K562 (cell line): ENCODE data around the gene ANAPC10. TPM values are rescaled to one million over a fixed set of nuclear protein-coding genes. Genes with fewer than 3 reads are reported as not detected.

Experiments
- ATAC-seq: fragments of 200-7000 bp; cut with Tn5 transposase; 3 replicates; pipeline ENCODE4 v1.9.1; 2020; ENCODE audit warnings: moderate library complexity
- BruUV-seq: library from RNA; stranded (reverse); fragments of 400-500 nt; replicated peaks from 2 replicates; lab custom pipeline; 2021; lab: Mats Ljungman, UMichigan
- CTCF ChIA-PET: fragments of 300-600 bp; formaldehyde crosslinking; extraction: SDS; loops from one replicate; lab custom pipeline; 2021; ENCODE audit warnings: low intra/inter-chr PET ratio; lab: Yijun Ruan, JAX
- POLR2A ChIA-PET: fragments of 300-600, 350-650 bp; sonication (Branson Sonifier 250); formaldehyde crosslinking; extraction: SDS; loops from one replicate; lab custom pipeline; 2021; ENCODE audit warnings: antibody characterized with exemption, inconsistent platforms; lab: Yijun Ruan, JAX
- DNase-seq, 4 experiments: peaks; one replicate each; pipeline versions ENCODE4 v3.0.0 to v3.0.0-alpha.2; 2011 to 2018; ENCODE audit warnings: low spot score in 3 of 4, mixed read lengths in 3 of 4; ENCODE audit errors: extremely low read depth in 1 of 4
- FAIRE-seq: peaks from 2 replicates; lab custom pipeline; 2011; peaks lifted over from hg19 to GRCh38; lab: Jason Lieb, UNC
- H2AFZ ChIP-seq: 2 replicates; pipeline ENCODE4 v1.6.0; 2011; ENCODE audit warnings: low read depth, low read length, control low read depth, inconsistent platforms
- H3K27ac ChIP-seq: fragments of 200-600 bp; 3 replicates; pipeline ENCODE4 v1.8.0; 2011; ENCODE audit warnings: low read depth, mild to moderate bottlenecking, control low read depth, inconsistent platforms, low read length, moderate library complexity, mixed read lengths; ENCODE audit errors: extremely low read depth
- H3K27me3 ChIP-seq, 2 experiments: fragments of 300-600 bp in 1 of 2; 2 replicates in 1 of 2; 3 replicates in 1 of 2; pipeline versions ENCODE4 v1.6.0 to v1.8.0; 2011; ENCODE audit warnings: inconsistent platforms in 2 of 2, low read length in 2 of 2, mild to moderate bottlenecking in 1 of 2, mixed read lengths in 1 of 2, moderate library complexity in 1 of 2; ENCODE audit not compliant: control insufficient read depth in 2 of 2, insufficient read depth in 2 of 2
- H3K36me3 ChIP-seq: fragments of 300-600 bp; 3 replicates; pipeline ENCODE4 v1.8.0; 2011; ENCODE audit warnings: mild to moderate bottlenecking, low read length, inconsistent platforms; ENCODE audit not compliant: control insufficient read depth, insufficient read depth
- H3K4me1 ChIP-seq, 2 experiments: fragments of 200-600 bp in 1 of 2; replicated peaks in 1 of 2; 2 replicates in 1 of 2; 3 replicates in 1 of 2; pipeline versions ENCODE4 v1.5.1 to v1.8.0; 2011; ENCODE audit warnings: inconsistent platforms in 2 of 2, low read length in 2 of 2, mild to moderate bottlenecking in 1 of 2, mixed read lengths in 1 of 2, moderate library complexity in 1 of 2; ENCODE audit not compliant: control insufficient read depth in 2 of 2, insufficient read depth in 2 of 2
- H3K4me2 ChIP-seq: 2 replicates; pipeline ENCODE4 v1.6.1; 2011; ENCODE audit warnings: low read length, control low read depth, inconsistent platforms, mixed read lengths; ENCODE audit not compliant: insufficient read depth
- H3K4me3 ChIP-seq: fragments of 200-600 bp; sonication (generic), shearing (Covaris generic); 2 replicates; pipeline ENCODE4 v1.5.1; 2016; ENCODE audit warnings: control low read depth, inconsistent platforms
- H3K79me2 ChIP-seq: fragments of 200-600 bp; 3 replicates; pipeline ENCODE4 v1.8.0; 2011; ENCODE audit warnings: low read length, inconsistent platforms; ENCODE audit not compliant: control insufficient read depth, insufficient read depth
- H3K9ac ChIP-seq, 2 experiments: 2 replicates each; pipeline versions ENCODE4 v1.6.0 to v1.6.1; 2011; ENCODE audit warnings: low read depth in 2 of 2, low read length in 2 of 2, control low read depth in 1 of 2, inconsistent platforms in 1 of 2, mild to moderate bottlenecking in 1 of 2, mixed read lengths in 1 of 2; ENCODE audit not compliant: insufficient read depth in 1 of 2
- H3K9me1 ChIP-seq: one replicate; pipeline ENCODE4 v1.6.0; 2011; ENCODE audit warnings: inconsistent platforms, mild to moderate bottlenecking, low read length, moderate library complexity; ENCODE audit not compliant: control insufficient read depth, insufficient read depth
- H3K9me3 ChIP-seq: replicated peaks from 2 replicates; pipeline ENCODE4 v1.5.1; 2011; ENCODE audit warnings: low read depth, low read length, inconsistent platforms; ENCODE audit not compliant: control insufficient read depth, insufficient read depth
- H4K20me1 ChIP-seq: replicated peaks from 2 replicates; pipeline ENCODE4 v1.6.1; 2011; ENCODE audit warnings: low read length, inconsistent platforms, mixed read lengths; ENCODE audit not compliant: control insufficient read depth, insufficient read depth
- CREBBP ChIP-seq: IDR thresholded peaks from one replicate; pipeline ENCODE4 v1.6.1; 2012; ENCODE audit warnings: low read depth, mild to moderate bottlenecking, control low read depth, inconsistent platforms, low read length
- HNRNPK ChIP-seq: fragments of 200-400 bp; formaldehyde crosslinking; IDR thresholded peaks from one replicate; pipeline ENCODE4 v1.6.1; 2018; ENCODE audit warnings: mild to moderate bottlenecking, low read depth, low read length; ENCODE audit not compliant: poor library complexity, severe bottlenecking
- PYGO2 ChIP-seq: fragments of 450-650 bp; IDR thresholded peaks from 2 replicates; pipeline ENCODE4 v1.6.1; 2016; ENCODE audit warnings: mild to moderate bottlenecking, missing genetic modification characterization, moderate library complexity, missing compliant biosample characterization
- STAT5B ChIP-seq: fragments of 250-450 bp; sonication (Bioruptor Pico); IDR thresholded peaks from 2 replicates; pipeline ENCODE4 v1.8.0; 2021; ENCODE audit warnings: mild to moderate bottlenecking, inconsistent platforms
- TEAD2 ChIP-seq: fragments of 450-650 bp; IDR thresholded peaks from 2 replicates; pipeline ENCODE4 v1.6.1; 2016; ENCODE audit warnings: missing genetic modification characterization, control low read depth, missing compliant biosample characterization
- ZNF134 ChIP-seq: fragments of 250-450 bp; sonication (Bioruptor Pico); conservative IDR thresholded peaks from 2 replicates; pipeline ENCODE4 v1.4.0; 2020
- ZNF583 ChIP-seq: fragments of 250-450 bp; sonication (Bioruptor Pico); IDR thresholded peaks from 2 replicates; pipeline ENCODE4 v1.4.0; 2020
- in situ Hi-C: fragments of 300-500 bp; cut with MboI; formaldehyde crosslinking; loops from 4 replicates; pipeline ENCODE4 v1.15.0; 2018; ENCODE audit warnings: inconsistent platforms, mixed read lengths
- intact Hi-C: fragments of 100-400 bp; cut with micrococcal nuclease; formaldehyde crosslinking; loops from 2 replicates; pipeline ENCODE4 v1.14.2; 2022
- polyA plus RNA-seq, 8 experiments: library from polyadenylated mRNA; depleted of rRNA in 4 of 8; stranded (reverse) in 5 of 8; unstranded in 3 of 8; fragments of >200 nt; fragmentation: Nextera tagmentation in 2 of 8; fragmentation: Illumina TruSeq in 1 of 8; extraction: Ambion mirVana in 2 of 8; extraction: Trizol in 1 of 8; gene quantifications; 2 replicates each; pipeline versions ENCODE4 v1.2.1 to v1.2.3, GENCODE V29; 2011 to 2014; ENCODE audit warnings: inconsistent platforms in 1 of 8, missing spikeins in 1 of 8
- total RNA-seq, 7 experiments: library from RNA; depleted of rRNA in 6 of 7; stranded (reverse); fragments of >200 nt in 6 of 7; fragmentation: Illumina TruSeq in 2 of 7; extraction: Trizol in 2 of 7; gene quantifications; 2 replicates each; pipeline versions ENCODE4 v1.2.1 to v1.2.3, GENCODE V29; 2011 to 2021; ENCODE audit warnings: low replicate concordance in 1 of 7
- TF ChIP-seq, protein P1 (sequence below), 2 experiments: fragments of 450-650 bp; IDR thresholded peaks; 2 replicates each; pipeline ENCODE4 v1.6.1; 2016; ENCODE audit warnings: mild to moderate bottlenecking in 2 of 2, borderline replicate concordance in 1 of 2, low read depth in 1 of 2, moderate library complexity in 1 of 2

ANAPC10 gene
- total and polyA plus RNA-seq, 9 of the 15 experiments (the other 6 are each of a cell fraction or from before 2014, with no cell fraction given): 31.0 to 96.2 (median 60.3) TPM

GRCh38 chr4:145058256-145058655, 39.7 kb downstream of the ANAPC10 start:
- Histone ChIP-seq H3K27ac (no peak overlapping the region), H3K79me2 (no peaks in the 10 kb centered on the region), H3K36me3 (peaks cover 4% of the 10 kb centered on the region; the same call in 2 of the 3 replicates), H2AFZ (no peak overlapping the region), H3K9me1 (no peaks in the 10 kb centered on the region), H3K9me3 (no peaks in the 10 kb centered on the region), H3K27me3 (no peaks in the 10 kb centered on the region), H3K4me1 (no peaks in the 10 kb centered on the region), H3K9ac (no peak overlapping the region), H4K20me1 (no peaks in the 10 kb centered on the region), H3K4me3 (no peak overlapping the region), H3K4me2 (no peak overlapping the region)
- no peak for DNase-seq
- no peak for FAIRE-seq
- POLR2A ChIA-PET: interaction anchor here (0.7 kb wide), 1 partner anchor 876 kb away, joined by 3 read pairs; no protein-coding TSS in a partner anchor
- no peak for ATAC-seq
- in situ Hi-C loops: loop anchor here (25.0 kb wide), 1 partner anchor 896 kb away; no protein-coding TSS in a partner anchor
- no TSS peak for BruUV-seq
- CTCF ChIA-PET: no interaction called here
- intact Hi-C loops: no loop called here
- TF ChIP-seq PYGO2 (tag): no peak
- TF ChIP-seq ZNF134: no peak
- no peak for TF ChIP-seq CREBBP
- TF ChIP-seq STAT5B (CRISPR knock-in tag): no peak
- TF ChIP-seq, protein P1, sequence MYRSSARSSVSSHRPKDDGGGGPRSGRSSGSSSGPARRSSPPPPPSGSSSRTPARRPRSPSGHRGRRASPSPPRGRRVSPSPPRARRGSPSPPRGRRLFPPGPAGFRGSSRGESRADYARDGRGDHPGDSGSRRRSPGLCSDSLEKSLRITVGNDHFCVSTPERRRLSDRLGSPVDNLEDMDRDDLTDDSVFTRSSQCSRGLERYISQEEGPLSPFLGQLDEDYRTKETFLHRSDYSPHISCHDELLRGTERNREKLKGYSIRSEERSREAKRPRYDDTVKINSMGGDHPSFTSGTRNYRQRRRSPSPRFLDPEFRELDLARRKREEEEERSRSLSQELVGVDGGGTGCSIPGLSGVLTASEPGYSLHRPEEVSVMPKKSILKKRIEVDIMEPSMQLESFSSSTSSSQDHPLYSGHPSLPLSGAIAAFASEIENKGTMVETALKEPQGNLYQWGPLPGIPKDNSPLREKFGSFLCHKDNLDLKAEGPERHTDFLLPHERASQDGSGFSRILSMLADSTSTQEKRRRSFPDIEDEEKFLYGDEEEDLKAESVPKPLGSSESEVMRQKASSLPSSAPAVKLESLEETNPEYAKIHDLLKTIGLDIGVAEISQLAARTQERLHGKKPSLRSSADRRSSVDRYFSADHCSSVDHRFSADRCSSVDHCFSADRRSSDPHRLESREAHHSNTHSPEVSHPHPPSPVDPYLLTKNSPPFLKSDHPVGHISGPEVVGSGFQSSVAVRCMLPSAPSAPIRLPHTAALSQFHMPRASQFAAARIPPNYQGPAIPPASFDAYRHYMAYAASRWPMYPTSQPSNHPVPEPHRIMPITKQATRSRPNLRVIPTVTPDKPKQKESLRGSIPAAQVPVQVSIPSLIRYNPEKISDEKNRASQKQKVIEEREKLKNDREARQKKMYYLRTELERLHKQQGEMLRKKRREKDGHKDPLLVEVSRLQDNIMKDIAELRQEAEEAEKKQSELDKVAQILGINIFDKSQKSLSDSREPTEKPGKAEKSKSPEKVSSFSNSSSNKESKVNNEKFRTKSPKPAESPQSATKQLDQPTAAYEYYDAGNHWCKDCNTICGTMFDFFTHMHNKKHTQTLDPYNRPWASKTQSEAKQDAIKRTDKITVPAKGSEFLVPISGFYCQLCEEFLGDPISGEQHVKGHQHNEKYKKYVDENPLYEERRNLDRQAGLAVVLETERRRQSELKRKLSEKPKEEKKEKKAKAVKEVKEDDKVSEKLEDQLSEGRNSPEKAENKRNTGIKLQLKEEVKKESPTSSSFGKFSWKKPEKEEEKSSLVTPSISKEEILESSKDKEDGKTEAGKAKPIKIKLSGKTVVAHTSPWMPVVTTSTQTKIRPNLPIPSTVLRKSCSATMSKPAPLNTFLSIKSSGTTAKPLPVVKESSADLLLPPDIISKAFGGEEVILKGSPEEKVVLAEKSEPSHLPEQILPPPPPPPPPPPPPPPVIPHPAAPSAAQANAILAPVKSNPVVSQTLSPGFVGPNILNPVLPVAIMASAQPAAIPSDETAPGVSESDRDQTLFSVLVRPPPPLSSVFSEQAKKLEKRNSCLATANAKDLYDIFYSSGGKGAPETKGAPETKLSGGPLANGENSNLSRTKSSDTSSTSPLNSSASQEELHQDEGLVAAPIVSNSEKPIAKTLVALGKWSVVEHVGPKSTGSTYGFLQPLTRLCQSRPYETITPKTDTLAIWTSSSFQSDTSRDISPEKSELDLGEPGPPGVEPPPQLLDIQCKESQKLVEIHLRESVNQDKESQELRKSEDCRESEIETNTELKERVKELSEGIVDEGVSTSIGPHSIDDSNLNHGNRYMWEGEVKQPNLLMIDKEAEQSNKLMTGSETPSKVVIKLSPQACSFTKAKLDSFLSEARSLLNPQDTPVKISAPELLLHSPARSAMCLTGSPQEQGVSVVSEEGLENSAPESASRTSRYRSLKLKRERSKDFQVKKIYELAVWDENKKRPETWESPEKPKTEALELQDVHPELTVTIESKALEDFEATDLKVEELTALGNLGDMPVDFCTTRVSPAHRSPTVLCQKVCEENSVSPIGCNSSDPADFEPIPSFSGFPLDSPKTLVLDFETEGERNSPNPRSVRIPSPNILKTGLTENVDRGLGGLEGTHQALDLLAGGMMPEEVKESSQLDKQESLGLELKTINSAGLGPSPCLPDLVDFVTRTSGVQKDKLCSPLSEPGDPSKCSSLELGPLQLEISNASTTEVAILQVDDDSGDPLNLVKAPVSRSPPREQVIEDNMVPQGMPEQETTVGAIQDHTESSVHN (IDR thresholded peaks at IDR 0.05; ENCODE audit: borderline replicate concordance in 1 of 2, low read depth in 1 of 2): no peak
- TF ChIP-seq TEAD2 (tag): no peak
- TF ChIP-seq HNRNPK: no peak
- no peak for TF ChIP-seq ZNF583
